ENCODE measurements around the gene ZNF414.

DNA sequence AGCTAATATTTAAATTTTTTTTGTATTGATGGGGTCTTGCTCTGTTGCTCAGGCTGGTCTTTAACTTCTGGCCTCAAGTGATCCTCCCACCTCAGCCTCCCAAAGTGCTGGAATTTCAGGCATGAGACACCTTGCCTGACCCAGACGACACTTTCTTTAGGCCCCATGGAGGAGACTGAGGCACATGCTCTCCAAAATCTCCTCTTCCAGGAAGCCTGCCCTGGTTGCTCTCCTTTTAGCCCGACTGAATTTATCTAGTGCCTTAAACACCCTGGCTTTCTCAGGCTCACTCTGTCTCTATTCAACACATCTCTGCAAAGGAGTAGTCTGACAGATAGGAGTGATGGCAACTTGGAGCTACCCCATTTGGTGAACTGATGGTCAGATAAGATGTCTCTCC is 44.4 kb upstream of the ZNF414 start:
- TF ChIP-seq, protein P1, sequence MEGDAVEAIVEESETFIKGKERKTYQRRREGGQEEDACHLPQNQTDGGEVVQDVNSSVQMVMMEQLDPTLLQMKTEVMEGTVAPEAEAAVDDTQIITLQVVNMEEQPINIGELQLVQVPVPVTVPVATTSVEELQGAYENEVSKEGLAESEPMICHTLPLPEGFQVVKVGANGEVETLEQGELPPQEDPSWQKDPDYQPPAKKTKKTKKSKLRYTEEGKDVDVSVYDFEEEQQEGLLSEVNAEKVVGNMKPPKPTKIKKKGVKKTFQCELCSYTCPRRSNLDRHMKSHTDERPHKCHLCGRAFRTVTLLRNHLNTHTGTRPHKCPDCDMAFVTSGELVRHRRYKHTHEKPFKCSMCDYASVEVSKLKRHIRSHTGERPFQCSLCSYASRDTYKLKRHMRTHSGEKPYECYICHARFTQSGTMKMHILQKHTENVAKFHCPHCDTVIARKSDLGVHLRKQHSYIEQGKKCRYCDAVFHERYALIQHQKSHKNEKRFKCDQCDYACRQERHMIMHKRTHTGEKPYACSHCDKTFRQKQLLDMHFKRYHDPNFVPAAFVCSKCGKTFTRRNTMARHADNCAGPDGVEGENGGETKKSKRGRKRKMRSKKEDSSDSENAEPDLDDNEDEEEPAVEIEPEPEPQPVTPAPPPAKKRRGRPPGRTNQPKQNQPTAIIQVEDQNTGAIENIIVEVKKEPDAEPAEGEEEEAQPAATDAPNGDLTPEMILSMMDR (conservative IDR thresholded peaks at IDR 0.05), result no peak
- TF ChIP-seq EZH2 (IDR thresholded peaks at IDR 0.05; ENCODE audit: low read depth), result no peak
